WTC11 (cell line): ENCODE results near the gene NPAS2. TPM values are rescaled to one million over a fixed set of nuclear protein-coding genes. Genes with fewer than 3 reads are reported as not detected.

Experiments
- ATAC-seq: fragments of 200-7000 bp; cut with Tn5 transposase; 2 replicates; pipeline ENCODE4 v1.10.0; 2021; ENCODE audit warnings: mild to moderate bottlenecking, moderate library complexity
- CTCF ChIA-PET: fragments of 300-600 bp; sonication (Branson Sonifier 250); formaldehyde crosslinking; loops from one replicate; lab custom pipeline; 2021; ENCODE audit warnings: antibody characterized with exemption; lab: Charles Lee
- POLR2A ChIA-PET: fragments of 350-600 bp; sonication (Branson Sonifier 250); formaldehyde crosslinking; loops from one replicate; lab custom pipeline; 2021; ENCODE audit warnings: antibody characterized with exemption; lab: Charles Lee
- DNase-seq: peaks from one replicate; pipeline ENCODE4 v3.0.0; 2021; ENCODE audit warnings: low spot score
- H3K27ac Mint-ChIP-seq: 2 replicates; pipeline ENCODE4 v1.8.0; 2021; ENCODE audit warnings: mixed read lengths
- H3K27me3 Mint-ChIP-seq: 2 replicates; pipeline ENCODE4 v1.8.0; 2021; ENCODE audit warnings: low read depth, mild to moderate bottlenecking, moderate library complexity, mixed read lengths
- H3K36me3 Mint-ChIP-seq: 2 replicates; pipeline ENCODE4 v1.8.0; 2021; ENCODE audit warnings: mixed read lengths
- H3K4me1 Mint-ChIP-seq: 2 replicates; pipeline ENCODE4 v1.8.0; 2022; ENCODE audit warnings: mixed read lengths
- H3K4me3 Mint-ChIP-seq: 2 replicates; pipeline ENCODE4 v1.8.0; 2021; ENCODE audit warnings: mild to moderate bottlenecking, moderate library complexity, mixed read lengths
- H3K9me3 Mint-ChIP-seq: 2 replicates; pipeline ENCODE4 v1.8.0; 2021; ENCODE audit warnings: mixed read lengths
- AFF4 ChIP-seq: sonication (generic); formaldehyde crosslinking; IDR thresholded peaks from 2 replicates; pipeline ENCODE4 v1.8.1; 2023; ENCODE audit warnings: mild to moderate bottlenecking, missing genetic modification reagents, borderline replicate concordance
- ATF3 ChIP-seq: sonication (generic); formaldehyde crosslinking; conservative IDR thresholded peaks from 2 replicates; pipeline ENCODE4 v1.8.1; 2022; ENCODE audit warnings: mild to moderate bottlenecking, missing genetic modification reagents
- FOXP1 ChIP-seq: sonication (generic); formaldehyde crosslinking; IDR thresholded peaks from 2 replicates; pipeline ENCODE4 v1.8.0; 2022; ENCODE audit warnings: missing genetic modification reagents, mild to moderate bottlenecking, moderate library complexity, borderline replicate concordance
- GTF2I ChIP-seq: fragments of 250-450 bp; sonication (Bioruptor Pico); conservative IDR thresholded peaks from 2 replicates; pipeline ENCODE4 v1.4.0; 2021; ENCODE audit warnings: mild to moderate bottlenecking
- NFE2L1 ChIP-seq: sonication (generic); formaldehyde crosslinking; IDR thresholded peaks from 2 replicates; pipeline ENCODE4 v1.8.1; 2023; ENCODE audit warnings: missing genetic modification reagents
- RORB ChIP-seq: fragments of 250-450 bp; sonication (Bioruptor Pico); IDR thresholded peaks from 2 replicates; pipeline ENCODE4 v1.9.0; 2021; ENCODE audit warnings: mild to moderate bottlenecking
- SMAD4 ChIP-seq: sonication (generic); formaldehyde crosslinking; IDR thresholded peaks from 2 replicates; pipeline ENCODE4 v1.8.0; 2022; ENCODE audit warnings: mild to moderate bottlenecking, missing genetic modification reagents
- SP1 ChIP-seq: sonication (generic); formaldehyde crosslinking; conservative IDR thresholded peaks from 2 replicates; pipeline ENCODE4 v1.8.1; 2022; ENCODE audit warnings: missing genetic modification reagents
- TCF7 ChIP-seq: sonication (generic); formaldehyde crosslinking; IDR thresholded peaks from 2 replicates; pipeline ENCODE4 v1.8.0; 2022; ENCODE audit warnings: mild to moderate bottlenecking, low read depth, missing genetic modification reagents, moderate library complexity
- TEAD4 ChIP-seq: sonication (generic); formaldehyde crosslinking; IDR thresholded peaks from 2 replicates; pipeline ENCODE4 v1.8.0; 2022; ENCODE audit warnings: mild to moderate bottlenecking, missing genetic modification reagents
- ZBTB21 ChIP-seq: sonication (generic); formaldehyde crosslinking; IDR thresholded peaks from 2 replicates; pipeline ENCODE4 v1.8.1; 2023; ENCODE audit warnings: mild to moderate bottlenecking, missing genetic modification reagents, borderline replicate concordance
- ZNF232 ChIP-seq: sonication (generic); formaldehyde crosslinking; IDR thresholded peaks from 2 replicates; pipeline ENCODE4 v1.8.0; 2022; ENCODE audit warnings: mild to moderate bottlenecking, missing genetic modification reagents
- ZNF281 ChIP-seq: sonication (generic); formaldehyde crosslinking; IDR thresholded peaks from 2 replicates; pipeline ENCODE4 v1.8.0; 2023; ENCODE audit warnings: mild to moderate bottlenecking, missing genetic modification reagents
- ZSCAN18 ChIP-seq: fragments of 250-450 bp; sonication (Bioruptor Pico); IDR thresholded peaks from 2 replicates; pipeline ENCODE4 v2.1.2; 2022; ENCODE audit warnings: mild to moderate bottlenecking, moderate library complexity
- total RNA-seq: library from RNA; stranded (reverse); gene quantifications from 3 replicates; pipeline ENCODE4 v1.2.3, GENCODE V29; 2021

NPAS2 gene
- total RNA-seq, 1 experiment from 2014 or later, result 2.6 TPM

- H3K27me3 Mint-ChIP-seq, result peaks cover 22% of the 10 kb centered on the region
Measured at GRCh38 chr2:100812573-100812972, 7.4 kb upstream of the NPAS2 start.

More at GRCh38 chr2:100812573-100812972, 7.4 kb upstream of the NPAS2 start:
- Mint-ChIP-seq H3K27ac (no peak overlapping the region), H3K4me3 (no peak overlapping the region), H3K9me3 (peaks cover 9% of the 10 kb centered on the region; the same call in 1 of the 2 replicates), H3K36me3 (no peaks in the 10 kb centered on the region), H3K4me1 (peaks cover 38% of the 10 kb centered on the region)
- CTCF ChIA-PET, result no interaction called here
- ATAC-seq, result no peak
- POLR2A ChIA-PET, result no interaction called here
- DNase-seq, result no peak
- no peak for TF ChIP-seq ZNF281 (CRISPR knock-in tag)
- no peak for TF ChIP-seq ZNF232 (CRISPR knock-in tag)
- no peak for TF ChIP-seq GTF2I (CRISPR knock-in tag)
- no peak for TF ChIP-seq NFE2L1 (CRISPR knock-in tag)
- TF ChIP-seq FOXP1, result no peak
- no peak for TF ChIP-seq ZSCAN18 (CRISPR knock-in tag)
- TF ChIP-seq SP1, result no peak
- TF ChIP-seq ATF3 (CRISPR knock-in tag), result no peak
- TF ChIP-seq AFF4, result no peak
- TF ChIP-seq TCF7 (CRISPR knock-in tag), result no peak
- TF ChIP-seq ZBTB21, result no peak
- no peak for TF ChIP-seq SMAD4 (CRISPR knock-in tag)
- TF ChIP-seq TEAD4 (CRISPR knock-in tag), result no peak
- no peak for TF ChIP-seq RORB (CRISPR knock-in tag)
